Breast epithelium (tissue), 4 donors: Measurements from ENCODE around the gene CYP51A1. TPM values are rescaled to one million over a fixed set of nuclear protein-coding genes. Genes with fewer than 3 reads are reported as not detected.

Experiments used
- DNase-seq, 2 donors: peaks; one replicate each; pipeline ENCODE4 v3.0.0-alpha.2; 2019; ENCODE audit warnings: low spot score in 2 of 2
- H3K27ac ChIP-seq, 2 donors: fragments of 200-600 bp; sonication (generic) in 1 of 2; one replicate each; pipeline ENCODE4 v1.5.1; 2016 to 2019; ENCODE audit warnings: mild to moderate bottlenecking in 1 of 2
- H3K27me3 ChIP-seq, 2 donors: fragments of 200-600 bp; sonication (generic) in 1 of 2; one replicate each; pipeline versions ENCODE4 v1.5.1 to v1.6.0; 2017 to 2019; ENCODE audit warnings: control low read depth in 1 of 2, mild to moderate bottlenecking in 1 of 2
- H3K36me3 ChIP-seq: fragments of 200-600 bp; one replicate; pipeline ENCODE4 v1.5.1; 2019
- H3K4me1 ChIP-seq, 2 donors: fragments of 200-600 bp; sonication (generic); one replicate each; pipeline ENCODE4 v1.5.1; 2016 to 2019; ENCODE audit warnings: control low read depth in 1 of 2
- H3K4me3 ChIP-seq, 3 donors: fragments of 200-600 bp; sonication (generic); 1 replicate in 2 of 3; 2 replicates in 1 of 3; pipeline ENCODE4 v1.5.1; 2016 to 2019; ENCODE audit warnings: mild to moderate bottlenecking in 3 of 3, moderate library complexity in 2 of 3
- H3K9me3 ChIP-seq, 2 donors: fragments of 200-600 bp; sonication (generic) in 1 of 2; one replicate each; pipeline ENCODE4 v1.5.1; 2016 to 2019; ENCODE audit warnings: control low read depth in 1 of 2
- CTCF ChIP-seq, 3 donors: fragments of 450-650 bp; IDR thresholded peaks; one replicate each; pipeline ENCODE4 v1.5.1; 2016 to 2017; ENCODE audit warnings: antibody characterized with exemption in 3 of 3, mild to moderate bottlenecking in 3 of 3, moderate library complexity in 3 of 3
- POLR2A ChIP-seq: fragments of 450-650 bp; IDR thresholded peaks from one replicate; pipeline ENCODE4 v1.6.1; 2016; ENCODE audit warnings: antibody characterized with exemption, mild to moderate bottlenecking, moderate library complexity
- POLR2AphosphoS5 ChIP-seq, 3 donors: sonication (generic); formaldehyde crosslinking; IDR thresholded peaks; one replicate each; pipeline ENCODE4 v1.6.1; 2017; ENCODE audit warnings: antibody characterized with exemption in 3 of 3
- intact Hi-C: fragments of 100-400 bp; cut with DNase I; formaldehyde crosslinking; loops from one replicate; pipeline ENCODE4 v1.15.1; 2023; ENCODE audit warnings: low total_unique reads
- total RNA-seq, 3 donors: library from RNA; depleted of rRNA; stranded (reverse); fragments of >200 nt; gene quantifications; one replicate each; pipeline ENCODE4 v1.1.0, GENCODE V29; 2016

Gene CYP51A1
- total RNA-seq, 3 donors from 2014 or later: 28.3 to 39.1 (median 32.4) TPM

DNA sequence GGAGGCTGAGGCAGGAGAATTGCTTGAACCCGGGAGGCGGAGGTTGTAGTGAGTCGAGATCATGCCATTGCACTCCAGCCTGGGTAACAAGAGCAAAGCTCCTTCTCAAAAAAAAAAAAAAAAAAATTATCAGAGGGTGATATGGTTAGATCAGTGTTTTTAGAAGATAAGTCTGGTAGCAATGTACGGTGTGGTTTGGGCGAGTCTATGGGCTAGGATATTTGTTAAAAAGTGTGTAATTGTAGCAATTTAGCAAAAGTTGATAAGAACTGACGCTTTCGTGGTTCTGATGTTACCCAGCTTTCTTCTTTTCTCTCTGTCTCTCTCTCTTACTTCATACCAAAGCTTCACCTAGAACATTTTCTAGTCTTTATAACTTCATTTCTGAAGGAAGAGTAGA lies 6.9 kb upstream of the CYP51A1 start:
- Histone ChIP-seq H3K27me3 (no peaks in the 10 kb centered on the region), H3K9me3 (no peaks in the 10 kb centered on the region), H3K36me3 (no peaks in the 10 kb centered on the region), H3K4me3 (no peak overlapping the region), H3K4me1 (no peaks in the 10 kb centered on the region), H3K27ac (no peak overlapping the region)
- no peak for TF ChIP-seq POLR2AphosphoS5 (IDR thresholded peaks at IDR 0.05)
- TF ChIP-seq CTCF (IDR thresholded peaks at IDR 0.05): no peak
- TF ChIP-seq POLR2A: no peak
- DNase-seq: no peak
- intact Hi-C loops: no loop called here

GRCh38 chr7:92137557-92137956 lies 3.3 kb upstream of the CYP51A1 start:
- H3K27ac ChIP-seq: no peak overlapping the region
- no peaks in the 10 kb centered on the region for H3K4me1 ChIP-seq
- TF ChIP-seq POLR2AphosphoS5 (IDR thresholded peaks at IDR 0.05) (no peak), CTCF (IDR thresholded peaks at IDR 0.05) (no peak), POLR2A (no peak)
- intact Hi-C loops: loop anchor here (10.0 kb wide), 1 partner anchor 193 kb away; the partner anchor contains the start of gene AKAP9
- H3K9me3 ChIP-seq: no peaks in the 10 kb centered on the region
- DNase-seq: no peak
- no peaks in the 10 kb centered on the region for H3K36me3 ChIP-seq
- H3K4me3 ChIP-seq: no peak overlapping the region
- H3K27me3 ChIP-seq: no peaks in the 10 kb centered on the region

- peak overlapping the region; percentile 84 to 95 (median 84) for H3K4me3 ChIP-seq
- intact Hi-C loops: loop anchor here (10.0 kb wide), 1 partner anchor 190 kb away; the partner anchor contains the start of gene AKAP9
- DNase-seq: no peak
- TF ChIP-seq CTCF (IDR thresholded peaks at IDR 0.05): no peak
- no peak for TF ChIP-seq POLR2A
- TF ChIP-seq POLR2AphosphoS5 (IDR thresholded peaks at IDR 0.05): no peak
- peak overlapping the region; percentile 97 to 98 for H3K27ac ChIP-seq
- H3K36me3 ChIP-seq: no peaks in the 10 kb centered on the region
- no peaks in the 10 kb centered on the region for H3K9me3 ChIP-seq
- H3K27me3 ChIP-seq: no peaks in the 10 kb centered on the region
- no peaks in the 10 kb centered on the region for H3K4me1 ChIP-seq
These were observed 994 bp upstream of the CYP51A1 start for GRCh38 chr7:92135052-92135889.

- Histone ChIP-seq H3K36me3 (no peaks in the 10 kb centered on the region), H3K27me3 (no peaks in the 10 kb centered on the region), H3K4me3 (peak overlapping the region; percentile 84 to 95 (median 84)), H3K9me3 (no peaks in the 10 kb centered on the region), H3K27ac (peak overlapping the region; percentile 97 to 98), H3K4me1 (no peaks in the 10 kb centered on the region)
- peak; percentile 47 to 61 for DNase-seq
- no peak for TF ChIP-seq POLR2AphosphoS5 (IDR thresholded peaks at IDR 0.05)
- peak; percentile 77 to 85 (median 79) for TF ChIP-seq CTCF (IDR thresholded peaks at IDR 0.05)
- no peak for TF ChIP-seq POLR2A
- intact Hi-C loops: loop anchor here (10.0 kb wide), 1 partner anchor 189 kb away; the partner anchor contains the start of gene AKAP9
These were observed 473 bp downstream of the CYP51A1 start for GRCh38 chr7:92133737-92134270.
